ENCODE measurements around the gene PID1.

PID1 gene

DNA sequence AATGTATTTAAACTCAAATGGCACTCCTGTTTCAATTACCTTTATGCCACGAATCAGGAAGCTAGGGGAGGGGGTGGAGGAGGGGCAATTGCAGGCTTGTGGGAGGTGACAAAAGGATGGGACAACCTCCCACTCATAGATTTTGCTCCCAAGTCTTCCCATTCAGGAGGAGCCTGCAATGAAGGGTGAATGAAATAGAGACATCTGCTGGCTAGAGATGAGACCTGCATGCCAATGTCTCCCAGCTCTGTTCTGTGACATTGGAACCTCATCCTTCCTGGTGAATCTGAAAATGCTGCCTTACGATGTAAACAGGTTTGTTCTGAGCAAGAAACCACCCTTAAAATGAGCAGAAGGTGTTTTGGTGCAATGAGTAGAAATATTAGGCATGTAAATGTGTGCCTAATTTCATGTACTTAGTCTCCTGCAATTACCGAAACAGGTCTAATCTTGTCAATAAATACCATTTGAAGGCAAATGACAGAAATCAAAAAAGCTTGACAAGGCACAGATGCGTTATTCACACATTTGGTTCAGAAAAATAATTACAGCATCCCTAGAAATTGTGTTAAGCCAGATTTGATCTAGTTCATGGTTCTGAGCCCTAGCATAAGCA is 2.7 kb upstream of the PID1 start:
- H3K27ac ChIP-seq: peak overlapping the region; percentile 9; the same call in 1 of the 2 replicates
- TF ChIP-seq CTCF (conservative IDR thresholded peaks at IDR 0.05): peak; percentile 91

DNA sequence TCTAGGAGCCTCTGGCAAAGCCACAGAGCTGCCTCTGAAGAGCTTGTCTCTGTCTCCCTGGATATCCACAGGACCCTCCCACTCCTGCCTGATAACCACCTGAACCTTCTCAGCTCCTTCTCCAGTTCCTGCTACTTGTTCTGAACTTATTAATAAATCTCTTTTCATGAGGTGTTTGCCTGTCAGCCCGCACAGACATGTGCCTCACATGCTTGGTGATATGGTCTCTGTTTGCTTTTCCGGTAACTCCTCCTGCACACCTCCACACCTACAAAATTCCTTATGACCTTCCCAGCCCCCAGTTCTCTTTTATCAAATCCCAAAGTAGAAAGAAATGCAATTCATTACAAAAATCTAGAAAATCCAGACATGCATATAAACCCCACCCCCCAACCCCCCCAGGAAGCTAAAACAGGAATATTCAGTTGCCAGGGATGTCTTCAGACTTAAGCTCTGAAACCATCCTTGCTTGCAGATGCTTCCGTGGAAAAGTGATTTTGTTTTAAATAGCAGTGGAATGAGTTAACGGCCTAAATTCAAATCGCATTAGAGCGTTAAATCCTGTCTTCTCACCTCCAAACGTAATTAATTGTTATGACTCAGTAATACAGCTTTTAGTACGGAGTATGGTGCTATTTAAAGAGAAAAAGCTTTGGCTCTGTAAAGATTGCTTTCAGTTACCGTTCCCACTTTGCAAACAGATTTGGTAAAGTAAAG is 2.1 kb upstream of the PID1 start:
- peak overlapping the region; percentile 9; the same call in 1 of the 2 replicates for H3K27ac ChIP-seq
- TF ChIP-seq CTCF (conservative IDR thresholded peaks at IDR 0.05): no peak

- no peak overlapping the region for H3K27ac ChIP-seq
- TF ChIP-seq CTCF (conservative IDR thresholded peaks at IDR 0.05): no peak
Observed at GRCh38 chr2:229269941-229270340, 1.1 kb downstream of the PID1 start.

- TF ChIP-seq CTCF (conservative IDR thresholded peaks at IDR 0.05): no peak
- H3K27ac ChIP-seq: no peak overlapping the region
Observed at GRCh38 chr2:229269146-229269545, 1.9 kb downstream of the PID1 start.

GRCh38 chr2:229268626-229269025 is 2.5 kb downstream of the PID1 start:
- no peak for TF ChIP-seq CTCF (conservative IDR thresholded peaks at IDR 0.05)

GRCh38 chr2:229267080-229267479 is 4.0 kb downstream of the PID1 start:
- no peak overlapping the region for H3K27ac ChIP-seq
- no peak for TF ChIP-seq CTCF (conservative IDR thresholded peaks at IDR 0.05)

More at GRCh38 chr2:229268626-229269025, 2.5 kb downstream of the PID1 start:
- H3K27ac ChIP-seq: no peak overlapping the region

- no peak overlapping the region for H3K27ac ChIP-seq
- no peak for TF ChIP-seq CTCF (conservative IDR thresholded peaks at IDR 0.05)
Observed at GRCh38 chr2:229265727-229266126, 5.4 kb downstream of the PID1 start.
